T-cell (primary cell): ENCODE data around the gene SEH1L. TPM values are rescaled to one million over a fixed set of nuclear protein-coding genes. Genes with fewer than 3 reads are reported as not detected.
A peak's percentile ranks its signal among the peaks of the same experiment; 100 is the strongest.

ENCODE experiments used
- ATAC-seq, 4 experiments: fragments of 200-7000 bp in 3 of 4; fragments of 150-1000 bp in 1 of 4; cut with Tn5 transposase; replicated peaks in 1 of 4; 1 replicate in 3 of 4; 2 replicates in 1 of 4; pipeline ENCODE4 v1.10.0; 2021; ENCODE audit warnings: moderate library complexity in 3 of 4, mild to moderate bottlenecking in 2 of 4, moderate number of reproducible peaks in 1 of 4
- CTCF ChIA-PET, 2 donors: fragments of 300-600 bp; sonication (Branson Sonifier 250); formaldehyde crosslinking; loops; one replicate each; lab custom pipeline; 2022; ENCODE audit warnings: antibody characterized with exemption in 2 of 2; lab: Charles Lee
- POLR2A ChIA-PET, 2 donors: fragments of 300-600 bp; sonication (Branson Sonifier 250); formaldehyde crosslinking; loops; one replicate each; lab custom pipeline; 2022; ENCODE audit warnings: antibody characterized with exemption in 2 of 2; lab: Charles Lee
- DNase-seq, 35 experiments: peaks; one replicate each; pipeline versions ENCODE4 v3.0.0 to v3.0.0-alpha.2; 2013 to 2023
- H3K27ac ChIP-seq: one replicate; pipeline ENCODE4 v1.5.1; 2013; ENCODE audit warnings: low read length
- H3K27me3 ChIP-seq, 2 experiments: replicated peaks in 1 of 2; 1 replicate in 1 of 2; 2 replicates in 1 of 2; pipeline versions ENCODE4 v1.6.1 to v1.7.0; 2013; ENCODE audit warnings: low read length in 1 of 2, mixed read lengths in 1 of 2; ENCODE audit not compliant: control insufficient read depth in 2 of 2, insufficient read depth in 2 of 2; ENCODE audit errors: extremely low read depth in 1 of 2
- H3K36me3 ChIP-seq, 2 donors: 1 replicate in 1 of 2; 2 replicates in 1 of 2; pipeline versions ENCODE4 v1.6.1 to v1.7.0; 2013; ENCODE audit warnings: low read length in 1 of 2; ENCODE audit not compliant: control insufficient read depth in 2 of 2, insufficient read depth in 1 of 2; ENCODE audit errors: extremely low read depth in 1 of 2
- H3K4me1 ChIP-seq, 2 experiments: 1 replicate in 1 of 2; 2 replicates in 1 of 2; pipeline versions ENCODE4 v1.6.1 to v1.7.0; 2013; ENCODE audit warnings: low read length in 2 of 2, mixed read lengths in 1 of 2; ENCODE audit not compliant: insufficient read depth in 2 of 2, control insufficient read depth in 1 of 2; ENCODE audit errors: extremely low read depth in 1 of 2
- H3K4me3 ChIP-seq, 2 donors: 1 replicate in 1 of 2; 2 replicates in 1 of 2; pipeline versions ENCODE4 v1.5.1 to v1.7.0; 2013; ENCODE audit warnings: mild to moderate bottlenecking in 2 of 2, low read length in 1 of 2, moderate library complexity in 1 of 2; ENCODE audit not compliant: control insufficient read depth in 1 of 2; ENCODE audit errors: extremely low read depth in 1 of 2
- H3K9me3 ChIP-seq: 2 replicates; pipeline ENCODE4 v1.7.0; 2013
- H3K27ac Mint-ChIP-seq, 2 donors: one replicate each; pipeline ENCODE4 v1.8.0; 2020 to 2021; ENCODE audit warnings: mild to moderate bottlenecking in 2 of 2, mixed read lengths in 2 of 2
- H3K27me3 Mint-ChIP-seq, 2 donors: one replicate each; pipeline ENCODE4 v1.8.0; 2021 to 2022; ENCODE audit warnings: mixed read lengths in 2 of 2
- H3K36me3 Mint-ChIP-seq: one replicate; pipeline ENCODE4 v1.8.0; 2021; ENCODE audit warnings: mixed read lengths
- H3K4me1 Mint-ChIP-seq, 3 donors: one replicate each; pipeline ENCODE4 v1.8.0; 2020 to 2022; ENCODE audit warnings: mixed read lengths in 3 of 3, mild to moderate bottlenecking in 1 of 3
- H3K4me3 Mint-ChIP-seq, 3 donors: one replicate each; pipeline ENCODE4 v1.8.0; 2020 to 2022; ENCODE audit warnings: mild to moderate bottlenecking in 3 of 3, mixed read lengths in 3 of 3, moderate library complexity in 3 of 3
- H3K9me3 Mint-ChIP-seq, 3 donors: one replicate each; pipeline ENCODE4 v1.8.0; 2020 to 2022; ENCODE audit warnings: mixed read lengths in 3 of 3
- WGBS: methylation state at CpG from one replicate; pipeline ENCODE4 v1.1.5; 2013; ENCODE audit warnings: missing lambda C conversion rate; ENCODE audit not compliant: insufficient coverage; 5-methylcytosine and 5-hydroxymethylcytosine counted together
- total RNA-seq, 35 experiments: library from RNA in 6 of 35; stranded (reverse) in 6 of 35; fragments of 120-200 nt in 1 of 35; gene quantifications; one replicate each; pipeline versions ENCODE4 v1.2.1 to v1.2.4 and lab custom pipeline; 2013 to 2026

The SEH1L gene
- total RNA-seq, 5 donors from 2014 or later (not counting 1 experiment from before 2014, with no cell fraction given) = 28.4 to 34.9 (median 29.9) TPM

DNA sequence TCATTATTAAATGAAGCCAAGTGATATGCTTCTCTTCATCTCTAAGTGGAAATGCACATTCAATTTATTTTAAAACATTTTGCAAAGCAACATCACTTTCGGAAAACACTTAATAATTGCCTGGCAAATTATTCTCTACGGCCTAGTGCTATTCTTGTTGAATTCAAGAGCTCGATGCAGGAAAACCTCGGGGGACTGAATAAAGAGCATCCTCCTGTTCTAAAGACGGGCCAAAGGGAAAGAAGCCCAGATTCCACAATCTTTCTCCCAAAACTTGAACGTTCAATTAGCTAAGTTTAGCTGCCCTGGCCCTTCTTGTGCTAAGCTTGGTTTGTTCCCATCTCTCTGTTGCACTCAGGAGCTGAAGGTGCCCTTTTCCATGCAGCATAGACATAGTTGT is 23.2 kb upstream of the SEH1L start:
- no peaks in the 10 kb centered on the region for H3K36me3 ChIP-seq
- Mint-ChIP-seq H3K9me3 (no peaks in the 10 kb centered on the region), H3K27ac (no peak overlapping the region), H3K4me3 (no peak overlapping the region), H3K27me3 (no peaks in the 10 kb centered on the region), H3K4me1 (peaks cover 0 to 17% (median 8%) of the 10 kb centered on the region in 3 donors), H3K36me3 (no peaks in the 10 kb centered on the region)
- ATAC-seq = no peak
- WGBS = 90% methylated on average over 5 of the region's 6 CpGs
- H3K4me1 ChIP-seq = peaks cover 0 to 18% of the 10 kb centered on the region in 2 experiments
- DNase-seq = no peak
- H3K4me3 ChIP-seq = no peak overlapping the region
- no peak overlapping the region for H3K27ac ChIP-seq
- ChIA-PET CTCF (interaction anchor here (0.6 kb wide), 2 partner anchors 26 to 191 kb away, joined by 3 to 5 read pairs; no protein-coding TSS in a partner anchor), POLR2A (no interaction called here)
- no peaks in the 10 kb centered on the region for H3K9me3 ChIP-seq
- no peaks in the 10 kb centered on the region for H3K27me3 ChIP-seq

DNA sequence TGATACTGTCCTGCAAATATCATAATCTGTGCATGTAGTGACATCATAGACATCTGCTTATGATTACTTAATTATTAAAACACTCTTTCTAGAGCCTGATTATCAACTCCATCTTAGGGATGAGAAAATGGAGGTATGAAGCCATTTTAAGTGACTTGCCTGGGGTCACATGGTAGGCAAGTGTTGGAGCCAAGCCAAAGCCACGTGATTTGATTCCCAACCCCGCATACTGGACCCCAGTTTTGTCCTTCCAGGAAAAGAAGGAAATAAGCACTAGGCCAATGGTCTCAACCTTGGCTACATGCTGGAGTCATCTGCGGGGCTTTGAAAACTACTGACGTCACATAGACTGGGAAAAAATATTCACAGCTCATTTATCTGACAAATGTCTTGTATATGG is 19.6 kb upstream of the SEH1L start:
- no peaks in the 10 kb centered on the region for H3K36me3 ChIP-seq
- no peak overlapping the region for H3K27ac ChIP-seq
- H3K4me3 ChIP-seq = no peak overlapping the region
- WGBS = 67% methylated on average over 2 of the region's 4 CpGs
- ChIA-PET CTCF (interaction anchor here in 1 of 2 donors (0.6 kb wide), 1 partner anchor 232 kb away, joined by 3 read pairs; no protein-coding TSS in a partner anchor), POLR2A (no interaction called here)
- H3K4me1 ChIP-seq = peaks cover 0 to 14% of the 10 kb centered on the region in 2 experiments
- H3K27me3 ChIP-seq = no peaks in the 10 kb centered on the region
- H3K9me3 ChIP-seq = no peaks in the 10 kb centered on the region
- no peaks in the 10 kb centered on the region for H3K27me3 Mint-ChIP-seq
- ATAC-seq (no peak), DNase-seq (no peak)
- no peaks in the 10 kb centered on the region for H3K9me3 Mint-ChIP-seq
- H3K4me1 Mint-ChIP-seq = peaks cover 0 to 8% (median 2%) of the 10 kb centered on the region in 3 donors
- H3K4me3 Mint-ChIP-seq = no peak overlapping the region
- no peaks in the 10 kb centered on the region for H3K36me3 Mint-ChIP-seq
- H3K27ac Mint-ChIP-seq = no peak overlapping the region

DNA sequence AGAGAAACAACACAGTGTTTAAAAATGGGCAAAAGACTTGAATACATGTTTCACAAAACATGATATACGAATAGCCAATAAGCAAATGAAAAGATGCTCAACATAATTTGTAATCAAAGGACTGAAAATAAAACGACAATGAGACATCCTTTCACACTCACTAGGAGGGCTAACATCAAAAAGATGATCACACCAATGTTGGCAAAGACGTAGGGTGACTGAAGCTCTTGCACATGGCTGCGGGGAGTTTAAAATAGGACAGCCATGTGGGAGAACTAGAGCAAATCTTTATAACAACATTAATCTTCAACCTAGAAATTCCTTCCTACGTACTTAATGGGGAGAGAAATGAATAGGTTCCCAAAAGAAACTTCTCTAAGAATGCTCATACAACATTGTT is 19.2 kb upstream of the SEH1L start:
- H3K9me3 Mint-ChIP-seq = no peaks in the 10 kb centered on the region
- CTCF ChIA-PET = interaction anchor here (0.6 to 1.1 kb wide), 2 partner anchors 44 to 231 kb away, joined by 3 read pairs; no protein-coding TSS in a partner anchor
- no peaks in the 10 kb centered on the region for H3K36me3 ChIP-seq
- H3K36me3 Mint-ChIP-seq = no peaks in the 10 kb centered on the region
- no peak overlapping the region for H3K27ac ChIP-seq
- no peak overlapping the region for H3K4me3 ChIP-seq
- ATAC-seq (no peak), DNase-seq (no peak)
- 80% methylated on average over 1 of the region's 5 CpGs for WGBS
- H3K27ac Mint-ChIP-seq = no peak overlapping the region
- peaks cover 0 to 14% of the 10 kb centered on the region in 2 experiments for H3K4me1 ChIP-seq
- no peaks in the 10 kb centered on the region for H3K27me3 Mint-ChIP-seq
- H3K27me3 ChIP-seq = no peaks in the 10 kb centered on the region
- POLR2A ChIA-PET = no interaction called here
- no peaks in the 10 kb centered on the region for H3K9me3 ChIP-seq
- no peak overlapping the region for H3K4me3 Mint-ChIP-seq
- H3K4me1 Mint-ChIP-seq = peaks cover 0 to 8% (median 2%) of the 10 kb centered on the region in 3 donors

DNA sequence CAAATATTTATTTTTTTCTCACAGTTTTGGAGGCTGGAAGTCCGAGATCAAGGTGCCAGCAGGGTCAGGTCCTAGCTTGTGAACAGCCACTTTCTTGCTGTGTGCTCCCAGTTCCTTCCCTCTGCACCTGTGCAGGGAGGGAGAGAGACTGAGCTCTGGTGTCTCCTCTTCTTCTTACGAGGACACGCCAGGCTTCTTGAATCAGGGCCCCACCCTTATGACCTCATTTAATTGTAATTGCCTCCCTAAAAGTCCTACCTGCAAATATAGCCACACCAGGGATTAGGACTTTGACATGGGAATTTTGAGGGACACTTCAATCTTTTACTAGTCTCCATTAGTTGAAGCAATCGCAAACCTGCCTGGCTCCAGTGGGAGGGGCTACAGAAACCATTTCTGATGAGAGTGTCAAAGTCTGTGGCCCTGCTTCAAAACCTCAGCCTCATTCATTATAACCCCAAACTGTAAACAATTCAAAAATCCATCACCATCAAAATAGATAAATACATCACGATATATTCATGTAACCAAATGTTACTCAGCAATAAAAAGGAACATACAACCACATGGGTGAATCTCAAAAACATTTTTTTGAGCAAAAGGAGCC is 18.2 kb upstream of the SEH1L start:
- no peaks in the 10 kb centered on the region for H3K27me3 ChIP-seq
- peak in 1 of 4 experiments; percentile 42 for ATAC-seq
- H3K27ac Mint-ChIP-seq = no peak overlapping the region

DNA sequence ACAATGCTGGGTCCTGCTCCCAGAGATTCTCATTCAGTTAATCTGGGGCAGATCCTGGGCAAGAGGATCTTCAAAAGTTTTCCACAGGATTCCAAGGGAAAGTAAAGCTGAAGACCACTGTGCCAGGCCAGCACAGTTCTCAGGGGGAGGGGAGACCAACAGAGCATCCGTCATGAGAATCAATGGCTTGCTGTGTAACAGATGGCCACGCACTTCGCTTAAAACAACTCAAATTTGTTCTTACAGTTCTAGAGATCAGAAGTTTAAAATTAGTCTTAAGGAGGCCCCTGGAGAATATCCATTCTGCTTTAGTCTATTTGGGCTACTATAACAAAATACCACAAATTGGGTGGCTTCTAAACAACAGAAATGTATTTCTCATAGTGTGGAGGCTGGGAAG is 17.4 kb upstream of the SEH1L start:
- H3K4me3 ChIP-seq = no peak overlapping the region
- DNase-seq (no peak), ATAC-seq (no peak)
- Mint-ChIP-seq H3K27ac (no peak overlapping the region), H3K4me3 (no peak overlapping the region), H3K9me3 (no peaks in the 10 kb centered on the region), H3K27me3 (peaks cover 3 to 4% of the 10 kb centered on the region in 2 donors), H3K4me1 (peaks cover 4 to 11% (median 6%) of the 10 kb centered on the region in 3 donors), H3K36me3 (no peaks in the 10 kb centered on the region)
- H3K27ac ChIP-seq = no peak overlapping the region
- H3K27me3 ChIP-seq = no peaks in the 10 kb centered on the region
- H3K9me3 ChIP-seq = no peaks in the 10 kb centered on the region
- CTCF ChIA-PET = no interaction called here
- H3K4me1 ChIP-seq = peaks cover 0 to 20% of the 10 kb centered on the region in 2 experiments
- POLR2A ChIA-PET = interaction anchor here in 1 of 2 donors (0.6 kb wide), 1 partner anchor 47 kb away, joined by 8 read pairs; no protein-coding TSS in a partner anchor
- no peaks in the 10 kb centered on the region for H3K36me3 ChIP-seq
- no CpG with 5 or more reads among the region's 3 CpGs for WGBS

More for the DNA sequence above, 18.2 kb upstream of the SEH1L start:
- CTCF ChIA-PET = interaction anchor here in 1 of 2 donors (1.1 kb wide), 1 partner anchor 43 kb away, joined by 3 read pairs; no protein-coding TSS in a partner anchor
- Histone ChIP-seq H3K27ac (no peak overlapping the region), H3K4me3 (no peak overlapping the region), H3K9me3 (no peaks in the 10 kb centered on the region), H3K36me3 (no peaks in the 10 kb centered on the region), H3K4me1 (peaks cover 0 to 19% of the 10 kb centered on the region in 2 experiments)
- peak in 7 of 35 experiments; percentile 4 to 38 (median 26) for DNase-seq
- H3K4me3 Mint-ChIP-seq = no peak overlapping the region
- H3K9me3 Mint-ChIP-seq = no peaks in the 10 kb centered on the region
- peaks cover 1 to 3% of the 10 kb centered on the region in 2 donors for H3K27me3 Mint-ChIP-seq
- no peaks in the 10 kb centered on the region for H3K36me3 Mint-ChIP-seq
- POLR2A ChIA-PET = no interaction called here
- H3K4me1 Mint-ChIP-seq = peaks cover 3 to 9% (median 4%) of the 10 kb centered on the region in 3 donors
- WGBS = 50% methylated on average over 1 of the region's 5 CpGs

DNA sequence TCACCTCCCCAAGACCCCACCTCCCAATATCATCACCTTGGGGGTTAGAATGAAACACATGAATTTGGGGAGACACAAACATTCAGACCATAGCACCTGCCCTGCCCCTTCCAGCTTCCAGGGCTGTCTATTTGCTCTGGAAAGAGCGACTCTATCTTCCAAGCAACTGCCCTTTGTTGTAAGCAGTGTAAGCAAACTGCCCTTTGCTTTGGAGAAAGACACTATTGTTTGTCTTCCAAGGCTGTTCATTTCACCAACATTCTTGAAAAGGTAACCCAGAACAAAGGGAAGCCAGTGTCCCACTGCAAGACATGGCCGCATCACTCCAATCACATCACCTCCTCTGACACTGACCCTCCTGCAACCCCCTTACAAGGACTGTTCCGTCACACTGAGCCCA is 16.9 kb upstream of the SEH1L start:
- no peaks in the 10 kb centered on the region for H3K9me3 ChIP-seq
- H3K27me3 Mint-ChIP-seq = peaks cover 3 to 4% of the 10 kb centered on the region in 2 donors
- H3K36me3 Mint-ChIP-seq = no peaks in the 10 kb centered on the region
- ATAC-seq (no peak), DNase-seq (no peak)
- no peak overlapping the region for H3K4me3 ChIP-seq
- peaks cover 0 to 20% of the 10 kb centered on the region in 2 experiments for H3K4me1 ChIP-seq
- WGBS = 46% methylated on average over 2 of the region's 3 CpGs
- ChIA-PET CTCF (no interaction called here), POLR2A (interaction anchor here in 1 of 2 donors (0.6 kb wide), 1 partner anchor 47 kb away, joined by 8 read pairs; no protein-coding TSS in a partner anchor)
- no peaks in the 10 kb centered on the region for H3K27me3 ChIP-seq
- peaks cover 4 to 11% (median 6%) of the 10 kb centered on the region in 3 donors for H3K4me1 Mint-ChIP-seq
- no peaks in the 10 kb centered on the region for H3K9me3 Mint-ChIP-seq
- no peaks in the 10 kb centered on the region for H3K36me3 ChIP-seq
- no peak overlapping the region for H3K27ac Mint-ChIP-seq
- no peak overlapping the region for H3K4me3 Mint-ChIP-seq
- H3K27ac ChIP-seq = no peak overlapping the region
